K562 (cell line): ENCODE measurements around the gene EML2. TPM values are rescaled to one million over a fixed set of nuclear protein-coding genes. Genes with fewer than 3 reads are reported as not detected.

Source experiments
- ATF1 ChIP-seq, 2 experiments: fragments of 450-650 bp in 1 of 2; IDR thresholded peaks; 2 replicates each; pipeline ENCODE4 v1.6.1; 2016; ENCODE audit warnings: missing compliant biosample characterization in 1 of 2, missing genetic modification characterization in 1 of 2
- ELK1 ChIP-seq: sonication (generic); formaldehyde crosslinking; IDR thresholded peaks from 2 replicates; pipeline ENCODE4 v1.8.1; 2022; ENCODE audit warnings: missing genetic modification reagents
- MTF1 ChIP-seq: fragments of 250-450 bp; sonication (Bioruptor Pico); IDR thresholded peaks from 2 replicates; pipeline ENCODE4 v1.9.0; 2021; ENCODE audit warnings: moderate library complexity, mild to moderate bottlenecking, inconsistent platforms, borderline replicate concordance
- PRDM10 ChIP-seq: fragments of 450-650 bp; IDR thresholded peaks from 2 replicates; pipeline ENCODE4 v1.6.1; 2018; ENCODE audit not compliant: partially characterized antibody
- RBM25 ChIP-seq: fragments of 200-400 bp; formaldehyde crosslinking; IDR thresholded peaks from 2 replicates; pipeline ENCODE4 v1.6.1; 2018; ENCODE audit warnings: low read length, low read depth, moderate library complexity; ENCODE audit not compliant: severe bottlenecking
- SNIP1 ChIP-seq: fragments of 450-650 bp; IDR thresholded peaks from 2 replicates; pipeline ENCODE4 v1.7.1; 2017; ENCODE audit warnings: low read depth, mild to moderate bottlenecking
- TFAM ChIP-seq: fragments of 250-450 bp; sonication (Bioruptor Pico); conservative IDR thresholded peaks from 2 replicates; pipeline ENCODE4 v1.5.0; 2021; ENCODE audit warnings: mild to moderate bottlenecking, moderate library complexity
- XRCC5 ChIP-seq: fragments of 200-400 bp; formaldehyde crosslinking; IDR thresholded peaks from 2 replicates; pipeline ENCODE4 v1.6.1; 2017; ENCODE audit warnings: low read depth, mild to moderate bottlenecking, low read length
- polyA plus RNA-seq, 8 experiments: library from polyadenylated mRNA; depleted of rRNA in 4 of 8; stranded (reverse) in 5 of 8; unstranded in 3 of 8; fragments of >200 nt; fragmentation: Nextera tagmentation in 2 of 8; fragmentation: Illumina TruSeq in 1 of 8; extraction: Ambion mirVana in 2 of 8; extraction: Trizol in 1 of 8; gene quantifications; 2 replicates each; pipeline versions ENCODE4 v1.2.1 to v1.2.3, GENCODE V29; 2011 to 2014; ENCODE audit warnings: inconsistent platforms in 1 of 8, missing spikeins in 1 of 8
- total RNA-seq, 7 experiments: library from RNA; depleted of rRNA in 6 of 7; stranded (reverse); fragments of >200 nt in 6 of 7; fragmentation: Illumina TruSeq in 2 of 7; extraction: Trizol in 2 of 7; gene quantifications; 2 replicates each; pipeline versions ENCODE4 v1.2.1 to v1.2.3, GENCODE V29; 2011 to 2021; ENCODE audit warnings: low replicate concordance in 1 of 7
- TF ChIP-seq, protein P1 (sequence below): fragments of 250-450 bp; sonication (Bioruptor Pico); IDR thresholded peaks from 2 replicates; pipeline ENCODE4 v1.4.0; 2020; ENCODE audit warnings: mild to moderate bottlenecking, moderate library complexity

EML2 gene
- total and polyA plus RNA-seq, 9 of the 15 experiments (the other 6 are each of a cell fraction or from before 2014, with no cell fraction given) = 2.6 to 69.6 (median 24.8) TPM

- TF ChIP-seq ELK1 = no peak
- TF ChIP-seq XRCC5 = no peak
- TF ChIP-seq MTF1 (CRISPR knock-in tag) = no peak
- TF ChIP-seq RBM25 = peak; percentile 5
- TF ChIP-seq, protein P1, sequence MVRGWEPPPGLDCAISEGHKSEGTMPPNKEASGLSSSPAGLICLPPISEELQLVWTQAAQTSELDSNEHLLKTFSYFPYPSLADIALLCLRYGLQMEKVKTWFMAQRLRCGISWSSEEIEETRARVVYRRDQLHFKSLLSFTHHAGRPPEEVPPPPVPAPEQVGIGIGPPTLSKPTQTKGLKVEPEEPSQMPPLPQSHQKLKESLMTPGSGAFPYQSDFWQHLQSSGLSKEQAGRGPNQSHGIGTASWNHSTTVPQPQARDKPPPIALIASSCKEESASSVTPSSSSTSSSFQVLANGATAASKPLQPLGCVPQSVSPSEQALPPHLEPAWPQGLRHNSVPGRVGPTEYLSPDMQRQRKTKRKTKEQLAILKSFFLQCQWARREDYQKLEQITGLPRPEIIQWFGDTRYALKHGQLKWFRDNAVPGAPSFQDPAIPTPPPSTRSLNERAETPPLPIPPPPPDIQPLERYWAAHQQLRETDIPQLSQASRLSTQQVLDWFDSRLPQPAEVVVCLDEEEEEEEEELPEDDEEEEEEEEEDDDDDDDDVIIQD (CRISPR knock-in tag) = no peak
- peak; percentile 61 for TF ChIP-seq PRDM10
- TF ChIP-seq TFAM = no peak
- TF ChIP-seq SNIP1 = no peak
- TF ChIP-seq ATF1 (CRISPR knock-in tag; IDR thresholded peaks at IDR 0.05) = no peak
- TF ChIP-seq ATF1 (tag; IDR thresholded peaks at IDR 0.05) = peak; percentile 14; the same call in 1 of the 2 replicates
These were observed 11.5 kb upstream of the EML2 start (continued) for GRCh38 chr19:45650722-45651121.
